ENCODE measurements around the gene NTM. TPM values are rescaled to one million over a fixed set of nuclear protein-coding genes. Genes with fewer than 3 reads are reported as not detected.

The NTM gene
- total and polyA plus RNA-seq, 2 of the 8 experiments (the other 6 are each of a cell fraction or from before 2014, with no cell fraction given), result 13.4 to 20.0 TPM

DNA sequence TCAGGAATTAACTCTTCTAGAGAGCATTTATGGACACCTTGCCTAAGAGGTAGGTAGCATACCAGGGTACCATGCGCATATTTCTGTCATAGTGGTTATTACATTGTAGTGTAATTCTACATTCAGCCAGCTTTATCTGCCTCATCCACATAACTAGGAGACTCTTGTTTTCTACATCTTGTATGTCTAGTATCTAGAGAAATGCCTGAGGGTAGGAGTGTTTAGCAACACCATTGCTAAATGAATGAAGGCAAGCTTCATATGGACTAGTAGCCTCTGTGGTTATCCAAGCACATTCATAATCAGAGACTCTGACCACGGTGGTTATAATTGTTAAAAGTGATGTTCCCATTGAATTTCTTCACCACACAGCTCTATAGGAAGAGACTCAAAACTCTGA, 107.9 kb downstream of the NTM start:
- Histone ChIP-seq H4K20me1 (replicated peaks in 1 of 2; ENCODE audit: control insufficient read depth in 1 of 2, insufficient read depth in 2 of 2, low read length in 2 of 2) (no peaks in the 10 kb centered on the region), H3K23ac (ENCODE audit: insufficient read length) (no peak overlapping the region), H2BK5ac (ENCODE audit: low read depth, low read length) (no peak overlapping the region), H2BK120ac (replicated peaks; ENCODE audit: low read depth, low read length) (no peak overlapping the region), H3K56ac (replicated peaks; ENCODE audit: insufficient read length, low read depth, low read length) (no peak overlapping the region), H3K79me1 (ENCODE audit: low read depth, low read length) (no peaks in the 10 kb centered on the region), H4K91ac (replicated peaks; ENCODE audit: insufficient read length, low read length) (no peak overlapping the region), H3K4me3 (ENCODE audit: extremely low read depth in 1 of 4, insufficient read depth in 2 of 4, low read depth in 3 of 4, low read length in 4 of 4) (no peak overlapping the region), H2BK15ac (ENCODE audit: low read length) (no peak overlapping the region), H3K4me2 (ENCODE audit: insufficient read depth in 1 of 2, low read depth in 2 of 2, low read length in 2 of 2) (no peak overlapping the region), H3K4me1 (replicated peaks in 1 of 4; ENCODE audit: control insufficient read depth in 3 of 4, insufficient read depth in 4 of 4, low read length in 3 of 4) (no peaks in the 10 kb centered on the region), H2BK12ac (ENCODE audit: low read depth, low read length) (no peak overlapping the region), H4K5ac (ENCODE audit: insufficient read length, low read depth, low read length) (no peak overlapping the region), H2BK20ac (ENCODE audit: low read length) (no peak overlapping the region), H3K23me2 (ENCODE audit: low read depth, low read length) (no peaks in the 10 kb centered on the region), H3K9ac (replicated peaks in 1 of 4; ENCODE audit: extremely low read depth in 1 of 4, low read depth in 3 of 4, low read length in 3 of 4) (no peak overlapping the region), H3K27me3 (replicated peaks in 1 of 4; ENCODE audit: control insufficient read depth in 3 of 4, extremely low read depth in 1 of 4, insufficient read depth in 3 of 4, low read length in 3 of 4) (no peaks in the 10 kb centered on the region; a peak in 1 of 7 replicates), H3K36me3 (ENCODE audit: control insufficient read depth in 2 of 4, insufficient read depth in 4 of 4, low read length in 3 of 4) (no peaks in the 10 kb centered on the region), H3K79me2 (ENCODE audit: control insufficient read depth in 1 of 2, insufficient read depth in 2 of 2, low read length in 2 of 2) (no peaks in the 10 kb centered on the region), H4K8ac (ENCODE audit: extremely low read depth, insufficient read depth, low read length) (no peak overlapping the region), H3K18ac (ENCODE audit: extremely low read depth, low read length) (no peak overlapping the region), H3K14ac (ENCODE audit: insufficient read length) (no peak overlapping the region), H2AFZ (ENCODE audit: low read length) (no peak overlapping the region), H3K4ac (replicated peaks; ENCODE audit: insufficient read length, low read depth, low read length) (no peak overlapping the region), H2AK5ac (ENCODE audit: low read depth, low read length) (no peak overlapping the region), H3K27ac (ENCODE audit: low read depth, low read length) (no peak overlapping the region), H3K9me3 (ENCODE audit: insufficient read depth in 2 of 2, low read depth in 1 of 2, low read length in 1 of 2) (no peaks in the 10 kb centered on the region)
- CTCF ChIA-PET (ENCODE audit: partially characterized antibody), result interaction anchor here (1.0 to 1.8 kb wide), 3 partner anchors 8 to 414 kb away, joined by 3 to 4 read pairs (median 3); no protein-coding TSS in a partner anchor
- FAIRE-seq, result no peak
- WGBS, 2 experiments (ENCODE audit: extremely low coverage in 1 of 2, insufficient coverage in 1 of 2, insufficient read length in 1 of 2, insufficient replicate concordance in 2 of 2, low coverage in 1 of 2, low lambda C conversion rate in 2 of 2, missing lambda C conversion rate in 1 of 2), result 97% methylated on average over 2 of the region's 2 CpGs; no CpG with 5 or more reads in 1 of the 2 experiments
- TF ChIP-seq BRCA1 (IDR thresholded peaks at IDR 0.05; ENCODE audit: low read depth, low read length) (no peak), TBP (IDR thresholded peaks at IDR 0.05; ENCODE audit: low read depth, low read length) (no peak)
- no peak for DNase-seq (ENCODE audit: low read depth in 1 of 2, low spot score in 2 of 2)
- POLR2A ChIA-PET (ENCODE audit: partially characterized antibody), result interaction anchor here (1.1 kb wide), 1 partner anchor 47 kb away, joined by 3 read pairs; no protein-coding TSS in a partner anchor
